ENCODE measurements around the gene AVL9. TPM values are rescaled to one million over a fixed set of nuclear protein-coding genes. Genes with fewer than 3 reads are reported as not detected.
"Not testable (repeated sequence)": the region's sequence is repeated elsewhere in the genome, so short reads cannot be mapped to it uniquely, and the experiment has no call there.

Gene AVL9
- total RNA-seq, 1 experiment from 2014 or later: 44.3 TPM

DNA sequence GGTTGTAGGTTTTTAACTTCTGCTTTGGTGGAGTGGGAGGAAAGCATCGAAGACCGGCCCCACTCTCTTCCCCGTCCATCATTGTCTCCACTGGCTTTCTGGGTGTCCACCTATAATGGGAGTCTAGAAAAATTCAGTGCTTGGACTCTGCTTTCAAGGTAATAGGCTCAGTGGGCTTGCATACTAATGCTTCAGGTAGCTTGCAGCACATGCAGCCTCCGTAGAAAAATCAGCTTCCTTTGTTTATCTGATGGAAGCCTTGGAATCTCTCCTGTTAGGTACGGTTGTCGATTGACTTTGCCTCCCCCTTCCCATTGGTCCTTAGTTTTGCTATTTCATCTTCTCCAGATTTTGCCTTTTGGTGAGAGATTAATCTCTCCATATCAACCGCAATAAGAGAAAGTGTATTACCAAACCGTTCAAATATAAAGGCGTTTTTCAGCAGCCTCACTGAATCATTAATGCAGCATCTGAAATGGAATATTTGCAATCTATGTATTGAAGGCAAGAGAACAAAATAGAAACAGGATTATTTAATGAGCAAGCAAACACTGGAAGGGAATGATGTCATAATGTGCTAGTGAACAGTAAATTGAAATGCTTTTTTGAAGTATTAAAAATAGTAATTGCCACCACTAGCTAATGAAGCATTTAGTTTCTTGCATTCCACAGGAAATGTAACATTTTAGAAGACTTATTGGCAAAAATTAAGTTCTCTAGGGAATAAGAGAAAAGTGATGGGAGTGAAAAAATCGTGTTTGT is 944 bp downstream of the AVL9 start:
- DNase-seq (ENCODE audit: low read depth): no peak

DNA sequence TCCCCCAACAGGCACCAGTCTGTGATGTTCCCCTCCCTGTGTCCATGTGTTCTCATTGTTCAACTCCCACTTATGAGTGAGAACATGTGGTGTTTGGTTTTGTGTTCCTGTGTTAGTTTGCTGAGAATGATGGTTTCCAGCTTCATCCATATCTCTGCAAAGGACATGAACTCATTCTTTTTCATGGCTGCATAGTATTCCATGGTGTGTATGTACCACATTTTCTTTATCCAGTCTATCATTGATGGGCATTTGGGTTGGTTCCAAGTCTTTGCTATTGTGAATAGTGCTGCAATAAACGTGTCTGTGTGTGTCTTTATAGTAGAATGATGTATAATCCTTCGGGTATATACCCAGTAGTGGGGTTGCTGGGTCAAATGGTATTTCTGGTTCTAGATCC is 4.5 kb downstream of the AVL9 start:
- not testable (repeated sequence) for DNase-seq (ENCODE audit: low read depth)

DNA sequence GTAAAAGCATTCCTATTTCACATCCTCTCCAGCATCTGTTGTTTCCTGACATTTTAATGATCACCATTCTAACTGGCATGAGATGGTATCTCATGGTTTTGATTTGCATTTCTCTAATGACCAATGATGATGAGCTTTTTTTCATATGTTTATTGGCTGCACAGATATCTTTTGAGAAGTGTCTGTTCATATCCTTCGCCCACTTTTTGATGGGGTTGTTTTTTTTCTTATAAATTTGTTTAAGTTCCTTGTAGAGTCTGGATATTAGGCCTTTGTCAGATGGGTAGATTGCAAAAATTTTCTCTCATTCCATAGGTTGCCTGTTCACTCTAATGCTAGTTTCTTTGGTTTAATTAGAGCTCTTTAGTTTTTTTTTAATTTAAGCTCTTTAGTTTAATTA is 4.9 kb downstream of the AVL9 start:
- not testable (repeated sequence) for DNase-seq (ENCODE audit: low read depth)

DNA sequence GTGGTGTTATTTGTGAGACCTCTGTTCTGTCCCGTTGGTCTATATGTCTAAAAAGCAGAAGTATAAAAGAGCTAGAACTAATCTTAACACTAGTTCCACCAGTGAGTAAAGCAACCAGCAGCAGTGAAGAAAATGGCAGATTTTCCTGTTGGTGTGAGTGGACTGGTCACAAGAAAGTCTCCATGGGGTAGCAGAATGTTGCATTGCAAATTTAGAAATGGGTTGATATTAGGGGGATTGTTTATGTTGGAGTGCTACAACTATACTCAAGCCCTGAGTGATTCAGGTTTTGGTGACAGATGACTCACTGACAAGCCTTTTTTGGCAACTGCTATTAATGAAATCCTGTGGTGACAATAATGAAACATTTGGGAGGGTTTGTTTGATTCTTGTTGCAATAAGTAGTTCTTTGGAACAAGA is 5.6 kb downstream of the AVL9 start:
- peak; percentile 46 for DNase-seq (ENCODE audit: low read depth)

DNA sequence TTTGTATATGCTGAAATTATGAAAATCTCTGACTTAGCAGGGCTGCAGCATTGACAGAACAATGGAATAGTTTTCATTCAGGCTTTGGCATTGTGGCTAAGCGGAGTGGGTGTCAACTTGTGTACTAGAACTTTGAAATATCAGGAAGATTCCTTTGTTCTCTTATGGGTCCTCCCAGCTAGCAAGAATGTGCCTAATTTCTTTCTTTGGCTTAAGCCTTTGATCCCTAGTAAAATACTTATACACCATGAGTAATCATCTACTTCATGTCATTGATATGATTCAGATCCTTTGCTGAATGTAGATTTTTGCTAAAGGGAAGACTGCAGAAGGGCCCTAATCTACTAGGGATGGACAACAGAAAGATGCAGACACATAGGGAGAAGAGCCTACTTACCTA is 6.2 kb downstream of the AVL9 start:
- DNase-seq (ENCODE audit: low read depth): peak; percentile 41

DNA sequence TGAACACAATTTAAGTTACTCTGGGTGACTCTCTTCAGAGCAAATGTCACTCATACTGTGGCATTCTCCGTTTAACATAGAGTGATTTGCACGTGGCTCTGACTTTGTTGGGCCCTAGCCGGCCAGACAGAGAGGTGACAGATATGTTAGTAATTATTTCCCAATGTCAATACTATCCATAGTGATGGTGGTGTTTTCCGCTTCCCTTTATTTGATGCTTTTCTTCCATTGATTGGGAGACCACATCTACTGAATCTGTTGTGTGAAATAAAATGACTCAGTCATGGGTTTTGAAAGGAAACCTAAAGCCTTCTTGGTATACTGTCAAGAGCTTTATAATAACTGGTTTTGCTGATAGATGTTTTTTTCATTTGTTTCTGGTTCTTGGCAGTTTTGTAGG is 7.4 kb downstream of the AVL9 start:
- DNase-seq (ENCODE audit: low read depth): no peak

DNA sequence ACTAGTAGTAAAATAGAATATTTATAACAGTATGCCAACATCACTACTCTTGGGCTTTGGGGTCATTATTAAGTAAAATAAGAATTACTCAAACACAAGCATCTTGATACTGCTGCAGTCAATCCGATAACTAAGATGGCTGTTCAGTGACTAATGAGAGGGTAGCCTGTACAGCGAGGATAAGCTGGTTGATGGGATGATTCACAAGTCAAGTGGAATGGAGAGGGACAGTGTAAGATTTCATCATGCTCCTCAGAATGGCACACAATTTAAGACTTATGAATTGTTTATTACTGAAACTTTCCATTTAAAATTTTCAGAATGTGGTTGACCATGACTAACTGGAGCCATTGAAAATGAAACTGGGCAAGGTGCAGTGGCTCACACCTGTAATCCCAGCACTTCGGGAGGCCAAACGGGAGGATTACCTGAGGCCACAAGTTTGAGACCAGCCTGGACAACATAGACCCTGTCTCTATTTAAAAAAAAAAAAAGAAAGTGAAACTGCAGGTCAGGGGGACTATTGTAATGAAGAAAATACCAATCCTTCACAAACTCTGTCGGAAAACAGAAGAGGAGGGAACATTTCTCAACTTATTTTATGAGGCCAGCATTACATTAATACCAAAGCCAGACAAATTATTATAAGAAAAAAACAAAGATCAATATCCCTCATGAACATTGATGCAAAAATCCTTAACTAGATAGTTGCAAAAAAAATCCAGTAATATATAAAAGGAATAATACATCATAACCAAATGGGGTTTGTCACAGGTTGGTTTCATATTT is 11.2 kb downstream of the AVL9 start:
- DNase-seq (ENCODE audit: low read depth): peak; percentile 91

DNA sequence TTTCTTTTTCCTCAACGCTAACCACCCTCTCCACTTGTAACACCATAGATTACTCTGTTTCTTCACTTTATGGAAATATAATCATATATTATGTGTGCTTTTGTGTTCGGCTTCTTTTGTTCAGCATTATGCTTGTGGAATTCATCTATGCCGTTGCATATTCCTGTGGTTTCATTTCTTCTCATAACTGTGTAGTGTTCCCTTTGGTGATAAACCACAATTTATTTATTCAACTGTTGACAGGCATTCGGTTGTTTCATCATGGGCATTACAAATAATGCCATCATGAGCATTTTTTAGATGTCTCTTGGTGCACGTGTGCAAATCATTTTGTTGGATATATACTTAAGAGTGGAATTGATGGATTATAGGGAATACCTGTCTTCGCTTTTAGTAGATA is 12.1 kb downstream of the AVL9 start:
- DNase-seq (ENCODE audit: low read depth): no peak

DNA sequence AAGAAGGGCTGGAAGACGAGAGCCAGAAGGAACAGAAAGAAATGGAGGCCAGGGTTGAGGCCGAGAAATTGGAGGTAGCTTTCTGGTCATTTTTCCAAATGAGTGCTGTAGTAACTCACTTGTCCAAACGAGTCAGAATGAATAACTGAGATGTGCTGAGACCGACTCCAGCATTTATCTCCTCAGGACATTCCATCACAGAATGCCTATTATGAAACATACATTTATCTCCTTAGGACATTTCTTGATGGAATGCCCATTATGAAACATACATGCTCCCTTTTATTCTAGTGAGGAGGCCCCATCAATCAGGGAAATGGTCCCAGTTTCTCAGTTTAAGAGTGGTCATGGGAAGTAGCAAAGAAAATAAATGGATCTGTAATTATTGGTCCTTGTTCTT is 16.5 kb downstream of the AVL9 start:
- no peak for DNase-seq (ENCODE audit: low read depth)

DNA sequence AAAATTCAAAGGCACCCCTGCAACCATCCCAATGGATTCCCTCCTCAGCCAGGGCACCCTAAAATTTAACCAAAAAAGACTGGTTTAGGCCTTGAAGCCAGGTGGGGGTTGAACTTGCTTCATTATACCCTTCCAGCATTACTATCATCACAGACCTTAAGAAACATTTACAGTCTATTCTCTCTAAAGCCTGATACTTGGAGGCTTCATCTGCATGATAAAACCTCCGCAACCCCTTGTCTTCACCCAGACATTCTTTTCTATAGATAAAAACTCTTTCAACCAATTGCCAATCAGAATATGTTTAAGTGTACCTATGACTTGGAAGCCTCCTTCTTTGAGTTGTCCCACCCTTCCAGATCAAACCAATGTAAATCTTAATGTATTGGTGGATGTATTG is 17.9 kb downstream of the AVL9 start:
- no peak for DNase-seq (ENCODE audit: low read depth)

DNA sequence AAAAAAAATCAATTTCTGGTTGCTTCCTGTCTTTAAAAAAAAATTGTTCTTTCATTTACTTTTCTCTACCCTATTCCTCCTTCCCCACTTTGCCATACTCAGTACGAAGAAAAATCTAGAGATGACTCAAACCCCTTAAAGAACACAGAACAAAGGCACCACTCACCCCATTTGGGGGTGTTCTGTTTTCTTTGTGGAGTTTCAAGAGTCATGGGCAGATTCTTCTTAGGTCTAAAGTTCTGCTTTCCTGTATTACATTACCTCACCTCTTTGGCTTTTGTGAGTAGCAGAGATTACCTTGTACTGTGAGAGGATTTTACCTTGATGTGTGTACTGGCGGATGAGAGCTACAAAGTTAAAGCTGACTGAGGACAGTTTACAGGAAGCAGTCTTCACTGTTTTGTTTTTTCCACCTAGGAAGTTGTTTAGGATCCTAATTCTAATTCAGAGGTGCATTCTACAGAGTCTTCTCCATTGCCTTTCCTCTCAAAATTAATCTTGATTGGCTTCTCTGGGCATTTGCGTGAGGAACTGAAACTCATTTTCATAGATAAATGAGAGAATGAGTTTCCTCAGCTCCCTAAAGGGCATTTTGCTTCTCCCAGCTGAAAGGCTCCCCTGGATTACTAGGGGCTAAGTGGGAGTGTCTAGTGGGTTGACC is 20.7 kb downstream of the AVL9 start:
- no peak for DNase-seq (ENCODE audit: low read depth)

DNA sequence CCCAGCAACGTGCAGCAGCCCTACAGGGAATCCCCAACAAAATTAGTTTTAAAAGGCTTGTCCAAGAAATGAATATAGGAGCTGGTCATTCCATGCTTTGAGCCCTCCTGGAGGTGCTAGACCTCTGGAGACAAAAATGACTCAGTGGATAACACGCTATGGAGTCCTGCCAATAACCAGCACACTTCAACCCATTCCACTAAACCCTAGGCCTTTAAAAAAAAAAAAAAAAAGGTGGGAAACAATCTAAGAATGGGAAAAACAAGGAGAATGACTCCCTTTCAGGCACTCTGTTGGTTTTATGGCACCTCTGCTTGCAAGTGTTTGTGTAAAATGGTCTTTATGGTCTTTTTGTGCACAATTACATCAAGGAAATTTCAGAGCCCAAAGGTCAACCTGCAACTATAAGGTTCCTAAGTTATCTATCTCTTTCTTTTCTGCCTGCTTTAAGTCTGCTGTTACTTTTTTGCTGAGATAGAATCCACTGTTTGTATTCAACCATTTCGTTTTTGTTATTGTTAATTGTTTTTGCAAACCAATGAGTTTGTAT is 21.3 kb downstream of the AVL9 start:
- no peak for DNase-seq (ENCODE audit: low read depth)

DNA sequence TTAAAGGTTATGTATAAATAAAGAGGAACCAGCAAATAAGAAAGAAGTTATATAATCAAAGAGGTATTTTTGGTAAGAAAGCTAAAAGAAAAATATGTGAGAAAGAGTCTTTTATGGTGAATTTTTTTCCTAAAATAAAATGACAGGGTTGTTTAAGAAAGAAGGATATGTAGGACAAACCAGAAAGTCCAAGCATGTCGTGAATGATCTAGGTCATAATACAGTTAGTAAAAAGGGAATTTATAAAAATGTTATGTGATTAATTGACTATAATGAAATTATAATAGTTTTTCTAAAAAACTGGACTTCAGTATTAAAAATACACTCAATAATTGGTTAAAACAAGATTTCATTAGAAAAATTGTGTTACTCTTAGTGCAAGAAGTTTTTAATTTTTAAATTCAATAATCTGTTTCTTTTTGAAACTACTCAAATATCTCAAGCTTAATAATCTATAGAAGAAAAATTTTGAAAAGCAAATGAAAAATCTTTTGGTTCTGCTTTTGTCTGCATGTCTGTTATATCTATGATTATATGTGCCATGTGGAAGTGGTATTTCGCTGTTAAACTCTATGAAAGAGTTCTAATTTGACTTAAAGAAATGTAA is 23.3 kb downstream of the AVL9 start:
- DNase-seq (ENCODE audit: low read depth): peak; percentile 58

DNA sequence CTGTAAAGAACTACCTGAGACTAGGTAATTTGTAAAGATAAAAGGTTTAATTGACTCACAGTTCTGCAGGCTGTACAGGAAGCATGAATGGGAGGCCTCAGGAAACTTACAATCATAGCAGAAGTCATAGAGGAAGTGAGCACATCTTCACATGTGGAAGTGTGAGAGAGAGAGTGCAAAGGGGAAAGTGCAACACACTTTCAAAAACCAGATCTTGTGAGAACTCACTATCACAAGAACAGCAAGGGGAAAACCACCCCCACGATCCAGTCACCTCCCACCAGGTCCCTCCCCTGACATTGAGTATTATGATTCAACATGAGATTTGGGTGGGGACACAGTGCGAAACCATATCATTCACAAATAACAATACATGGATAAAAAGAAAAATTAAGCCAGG is 24.5 kb downstream of the AVL9 start:
- no peak for DNase-seq (ENCODE audit: low read depth)

DNA sequence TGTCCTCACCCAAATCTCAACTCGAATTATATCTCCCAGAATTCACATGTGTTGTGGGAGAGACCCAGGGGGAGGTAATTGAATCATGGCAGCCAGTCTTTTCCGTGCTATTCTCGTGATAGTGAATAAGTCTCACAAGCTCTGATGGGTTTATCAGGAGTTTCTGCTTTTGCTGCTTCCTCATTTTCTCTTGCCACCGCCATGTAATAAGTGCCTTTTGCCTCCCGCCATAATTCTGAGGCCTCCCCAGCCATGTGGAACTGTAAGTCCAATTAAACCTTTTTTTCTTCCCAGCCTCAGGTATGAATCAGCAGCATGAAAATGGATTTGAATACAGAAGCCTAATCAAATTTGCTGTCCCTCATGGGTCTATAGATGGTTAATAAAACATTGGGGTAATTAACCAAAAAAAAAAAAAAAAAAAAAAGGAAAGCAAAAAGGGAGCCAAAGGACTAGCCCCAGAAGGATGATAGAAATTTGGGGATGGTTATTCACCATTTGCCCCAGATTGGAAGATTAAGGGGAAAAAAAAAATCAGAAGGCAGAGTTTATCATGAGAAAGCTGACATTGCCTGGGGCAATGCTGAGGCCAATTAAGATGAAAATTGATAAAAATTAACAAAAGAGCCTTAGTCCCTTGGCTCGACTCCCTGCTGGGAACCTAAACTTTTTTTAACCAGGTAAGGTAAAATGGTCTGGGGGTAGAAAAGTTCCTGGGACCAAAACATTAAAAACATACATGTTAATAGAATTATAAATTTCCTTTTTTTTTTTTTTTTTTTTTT is 27.6 kb downstream of the AVL9 start:
- DNase-seq (ENCODE audit: low read depth): no peak

DNA sequence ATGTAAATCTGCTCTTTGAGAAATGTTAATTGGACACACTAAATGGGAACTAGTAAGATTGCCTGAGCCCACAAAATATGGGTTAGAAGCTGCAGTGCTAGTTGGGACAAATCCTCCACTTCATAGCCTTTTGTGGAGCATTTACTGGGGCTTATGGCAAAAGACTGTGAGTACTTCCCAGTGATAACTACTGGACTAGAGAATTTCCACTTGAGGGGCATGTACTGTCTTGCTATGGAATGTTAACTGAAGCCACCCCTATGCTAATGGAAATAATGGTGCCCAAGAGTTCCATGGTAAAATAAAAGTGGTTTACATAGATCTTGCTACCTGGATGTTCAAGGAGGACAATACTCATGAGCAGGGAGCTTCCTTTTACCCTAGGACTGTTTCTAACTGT is 29.3 kb downstream of the AVL9 start:
- no peak for DNase-seq (ENCODE audit: low read depth)

DNA sequence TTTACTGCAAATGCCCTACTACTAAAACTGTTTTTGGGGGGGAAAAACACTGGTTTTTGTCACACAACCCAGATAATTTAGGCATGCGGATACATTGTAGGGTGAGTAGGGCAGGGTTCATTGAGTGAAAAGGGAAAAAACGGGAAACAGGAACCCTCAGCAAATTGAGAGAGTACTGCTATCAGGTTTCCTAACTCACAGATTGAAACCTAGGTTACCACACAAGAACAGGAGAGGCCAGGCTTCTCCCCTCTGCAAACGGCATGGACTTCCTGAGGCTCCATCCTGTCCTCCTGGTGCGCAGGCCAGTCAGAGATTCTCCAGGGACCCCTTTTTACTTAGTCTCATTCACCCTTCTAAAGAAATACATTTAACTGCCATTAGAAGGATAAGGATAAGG is 30.6 kb downstream of the AVL9 start:
- no peak for DNase-seq (ENCODE audit: low read depth)

DNA sequence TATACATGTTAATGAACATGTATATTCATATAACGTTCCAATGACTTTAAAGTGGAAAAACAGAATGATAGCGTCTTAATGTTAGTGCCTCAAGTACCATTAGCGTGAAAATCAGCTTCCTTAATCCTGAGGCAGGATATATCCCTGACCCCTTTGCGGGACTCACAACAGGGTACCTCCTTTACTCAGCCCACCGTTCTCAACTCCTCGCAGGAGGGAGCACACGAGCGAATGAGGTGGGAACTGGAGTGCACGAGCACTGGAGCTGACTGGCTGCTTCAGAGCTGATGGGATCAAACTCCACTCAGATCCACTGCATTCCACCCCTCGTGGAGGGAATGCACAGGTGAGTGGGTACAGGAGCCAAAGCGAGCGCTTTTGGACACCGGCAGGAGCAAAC is 36.1 kb downstream of the AVL9 start:
- no peak for DNase-seq (ENCODE audit: low read depth)

DNA sequence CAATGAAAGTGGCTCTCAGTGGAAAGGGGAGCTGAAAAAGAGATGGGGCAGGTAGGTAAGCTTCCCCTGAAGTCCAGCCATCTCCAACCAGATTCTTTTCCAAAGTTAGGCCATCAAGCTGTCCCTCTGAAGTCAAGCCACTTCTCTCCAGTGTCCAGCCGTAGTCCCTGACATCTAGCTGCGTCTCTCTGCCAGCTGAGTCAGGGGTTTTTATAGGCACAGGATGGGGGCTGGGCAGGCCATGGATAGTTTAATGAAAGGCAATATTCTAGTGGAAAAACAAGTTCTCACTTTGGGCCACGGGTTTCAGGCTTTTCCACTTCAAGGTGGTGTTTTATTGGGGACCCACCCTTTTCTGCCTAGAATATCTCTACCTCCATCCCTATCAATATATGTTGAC is 36.8 kb downstream of the AVL9 start:
- no peak for DNase-seq (ENCODE audit: low read depth)

DNA sequence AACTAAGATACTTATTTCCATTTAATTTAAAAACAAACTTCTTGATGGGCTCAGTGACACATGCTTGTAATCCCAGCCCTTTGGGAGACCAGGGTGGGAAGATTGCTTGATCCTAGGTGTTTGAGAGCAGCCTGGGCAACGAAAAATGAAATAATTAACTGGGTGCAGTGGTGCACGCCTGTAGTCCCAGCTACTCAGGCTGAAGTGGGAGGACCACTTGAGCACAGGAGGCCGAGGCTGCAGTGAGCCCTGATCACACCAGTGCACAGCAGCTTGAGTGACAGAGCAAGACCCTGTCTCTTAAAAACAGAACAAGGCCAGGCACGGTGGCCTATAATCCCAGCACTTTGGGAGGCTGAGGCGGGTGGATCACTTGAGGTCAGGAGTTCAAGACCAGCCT is 37.4 kb downstream of the AVL9 start:
- DNase-seq (ENCODE audit: low read depth): no peak

DNA sequence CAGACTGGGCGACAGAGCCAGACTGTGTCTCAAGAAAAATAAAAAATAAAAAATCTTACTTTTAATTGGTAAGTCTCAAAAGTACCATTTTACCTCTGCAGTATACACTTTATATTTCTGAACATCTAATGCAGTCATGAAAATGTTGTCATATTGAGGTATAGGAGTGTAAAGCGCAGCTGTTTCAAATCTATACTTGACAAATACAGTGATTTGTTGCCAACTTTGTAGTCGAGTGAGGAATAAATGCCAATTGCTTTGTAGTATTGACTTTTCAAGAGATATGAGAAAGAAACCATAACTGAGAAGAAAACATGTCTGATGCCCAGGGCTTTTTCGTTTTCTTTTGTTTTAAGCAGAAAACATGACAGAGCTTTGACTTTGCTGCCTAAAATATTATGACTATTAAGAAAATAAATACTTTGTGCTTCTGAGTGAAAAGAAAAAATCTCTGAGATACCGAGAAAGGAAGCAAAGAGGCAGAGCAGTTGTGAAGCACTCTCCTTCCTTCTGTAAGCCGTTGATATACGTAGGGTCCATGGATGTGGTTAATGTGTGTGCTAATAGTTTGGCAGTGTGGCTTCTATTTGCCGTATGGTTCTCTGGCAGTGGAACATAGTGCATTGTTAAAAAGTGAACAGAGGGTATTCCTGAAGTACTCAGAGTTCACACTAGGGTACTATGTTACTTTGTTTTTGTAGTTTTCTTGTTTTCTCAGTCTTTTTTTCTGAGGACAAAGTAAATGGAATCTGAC is 38.2 kb downstream of the AVL9 start:
- DNase-seq (ENCODE audit: low read depth): no peak

Measured in Daoy (cell line).